ENCODE results near the gene HIVEP3.

Gene HIVEP3

GRCh38 chr1:41774471-41774990 lies 144.2 kb downstream of the HIVEP3 start:
- Histone ChIP-seq H3K36me3 (ENCODE audit: insufficient read depth, low read length) (no peaks in the 10 kb centered on the region), H3K9me2 (replicated peaks; ENCODE audit: low read depth, low read length) (no peaks in the 10 kb centered on the region), H3K4me3 (ENCODE audit: low read length, poor library complexity, severe bottlenecking) (no peak overlapping the region), H3K4me1 (ENCODE audit: insufficient read depth, low read length, poor library complexity, severe bottlenecking) (peaks cover 19% of the 10 kb centered on the region), H3F3A (ENCODE audit: low read depth) (no peaks in the 10 kb centered on the region), H3K9me3 (ENCODE audit: insufficient read depth, low read depth, low read length) (no peaks in the 10 kb centered on the region), H4K20me1 (ENCODE audit: insufficient read depth, low read length, poor library complexity, severe bottlenecking) (no peaks in the 10 kb centered on the region), H3K79me2 (ENCODE audit: insufficient read depth, low read length) (no peaks in the 10 kb centered on the region), H3K4me2 (ENCODE audit: low read depth, low read length, poor library complexity, severe bottlenecking) (no peak overlapping the region), H2AFZ (ENCODE audit: low read length) (no peak overlapping the region), H3K27me3 (ENCODE audit: insufficient read depth, low read length, poor library complexity, severe bottlenecking) (no peaks in the 10 kb centered on the region), H3K9ac (ENCODE audit: low read depth, low read length, poor library complexity, severe bottlenecking) (no peak overlapping the region)
- TF ChIP-seq CTCF (conservative IDR thresholded peaks at IDR 0.05; ENCODE audit: low read length) (no peak), EZH2phosphoT487 (IDR thresholded peaks at IDR 0.05; ENCODE audit: borderline replicate concordance) (no peak)

- Histone ChIP-seq H3K36me3 (ENCODE audit: insufficient read depth, low read length) (no peaks in the 10 kb centered on the region), H3K79me2 (ENCODE audit: insufficient read depth, low read length) (no peaks in the 10 kb centered on the region), H3K4me1 (ENCODE audit: insufficient read depth, low read length, poor library complexity, severe bottlenecking) (peaks cover 19% of the 10 kb centered on the region), H3K9me2 (replicated peaks; ENCODE audit: low read depth, low read length) (no peaks in the 10 kb centered on the region), H3K9ac (ENCODE audit: low read depth, low read length, poor library complexity, severe bottlenecking) (no peak overlapping the region), H2AFZ (ENCODE audit: low read length) (no peak overlapping the region), H3K9me3 (ENCODE audit: insufficient read depth, low read depth, low read length) (no peaks in the 10 kb centered on the region), H3K27me3 (ENCODE audit: insufficient read depth, low read length, poor library complexity, severe bottlenecking) (no peaks in the 10 kb centered on the region), H3K4me3 (ENCODE audit: low read length, poor library complexity, severe bottlenecking) (no peak overlapping the region), H3F3A (ENCODE audit: low read depth) (no peaks in the 10 kb centered on the region), H4K20me1 (ENCODE audit: insufficient read depth, low read length, poor library complexity, severe bottlenecking) (no peaks in the 10 kb centered on the region), H3K4me2 (ENCODE audit: low read depth, low read length, poor library complexity, severe bottlenecking) (no peak overlapping the region)
- no peak for TF ChIP-seq CTCF (conservative IDR thresholded peaks at IDR 0.05; ENCODE audit: low read length)
- TF ChIP-seq EZH2phosphoT487 (IDR thresholded peaks at IDR 0.05; ENCODE audit: borderline replicate concordance) = no peak
Observed at GRCh38 chr1:41773842-41774241, 144.9 kb downstream of the HIVEP3 start.

GRCh38 chr1:41773144-41773591 lies 145.6 kb downstream of the HIVEP3 start:
- Histone ChIP-seq H3F3A (ENCODE audit: low read depth) (no peaks in the 10 kb centered on the region), H3K36me3 (ENCODE audit: insufficient read depth, low read length) (no peaks in the 10 kb centered on the region), H3K9me2 (replicated peaks; ENCODE audit: low read depth, low read length) (no peaks in the 10 kb centered on the region), H3K9me3 (ENCODE audit: insufficient read depth, low read depth, low read length) (no peaks in the 10 kb centered on the region), H4K20me1 (ENCODE audit: insufficient read depth, low read length, poor library complexity, severe bottlenecking) (no peaks in the 10 kb centered on the region), H3K4me1 (ENCODE audit: insufficient read depth, low read length, poor library complexity, severe bottlenecking) (peaks cover 19% of the 10 kb centered on the region), H3K4me2 (ENCODE audit: low read depth, low read length, poor library complexity, severe bottlenecking) (no peak overlapping the region), H3K4me3 (ENCODE audit: low read length, poor library complexity, severe bottlenecking) (no peak overlapping the region), H3K79me2 (ENCODE audit: insufficient read depth, low read length) (no peaks in the 10 kb centered on the region), H2AFZ (ENCODE audit: low read length) (no peak overlapping the region), H3K9ac (ENCODE audit: low read depth, low read length, poor library complexity, severe bottlenecking) (no peak overlapping the region), H3K27me3 (ENCODE audit: insufficient read depth, low read length, poor library complexity, severe bottlenecking) (no peaks in the 10 kb centered on the region)
- TF ChIP-seq CTCF (conservative IDR thresholded peaks at IDR 0.05; ENCODE audit: low read length) = no peak
- TF ChIP-seq EZH2phosphoT487 (IDR thresholded peaks at IDR 0.05; ENCODE audit: borderline replicate concordance) = no peak

All from Loucy (cell line).